Measurements from ENCODE around the gene RHOH.

Gene RHOH

GRCh38 chr4:40262861-40263260 lies 66.0 kb downstream of the RHOH start:
- Histone ChIP-seq H3K27ac (ENCODE audit: low read length) (no peak overlapping the region), H3K36me3 (ENCODE audit: control insufficient read depth, insufficient read depth, low read length) (no peaks in the 10 kb centered on the region), H3K27me3 (ENCODE audit: control insufficient read depth, insufficient read depth, low read length) (no peaks in the 10 kb centered on the region), H3K4me1 (ENCODE audit: control insufficient read depth, insufficient read depth, low read length) (0 out of 2 replicates have a peak, but pooled peaks cover 2% of the 10 kb centered on the region), H3K4me3 (ENCODE audit: low read length) (no peak overlapping the region), H3K9me3 (ENCODE audit: control insufficient read depth, insufficient read depth, low read length) (no peaks in the 10 kb centered on the region)
- WGBS (ENCODE audit: insufficient coverage, insufficient read length) = no CpG with 5 or more reads among the region's 2 CpGs
- no peak for DNase-seq (ENCODE audit: low read depth, low spot score)

GRCh38 chr4:40264497-40264896 lies 67.7 kb downstream of the RHOH start:
- DNase-seq (ENCODE audit: low read depth, low spot score) = no peak
- WGBS (ENCODE audit: insufficient coverage, insufficient read length) = no CpG with 5 or more reads among the region's 6 CpGs
- H3K27me3 ChIP-seq (ENCODE audit: control insufficient read depth, insufficient read depth, low read length) = no peaks in the 10 kb centered on the region
- no peaks in the 10 kb centered on the region for H3K9me3 ChIP-seq (ENCODE audit: control insufficient read depth, insufficient read depth, low read length)
- H3K4me1 ChIP-seq (ENCODE audit: control insufficient read depth, insufficient read depth, low read length) = 0 out of 2 replicates have a peak, but pooled peaks cover 2% of the 10 kb centered on the region
- H3K27ac ChIP-seq (ENCODE audit: low read length) = no peak overlapping the region
- no peaks in the 10 kb centered on the region for H3K36me3 ChIP-seq (ENCODE audit: control insufficient read depth, insufficient read depth, low read length)
- H3K4me3 ChIP-seq (ENCODE audit: low read length) = no peak overlapping the region

- no peak for DNase-seq (ENCODE audit: low read depth, low spot score)
- Histone ChIP-seq H3K27ac (ENCODE audit: low read length) (no peak overlapping the region), H3K36me3 (ENCODE audit: control insufficient read depth, insufficient read depth, low read length) (no peaks in the 10 kb centered on the region), H3K9me3 (ENCODE audit: control insufficient read depth, insufficient read depth, low read length) (no peaks in the 10 kb centered on the region), H3K4me1 (ENCODE audit: control insufficient read depth, insufficient read depth, low read length) (0 out of 2 replicates have a peak, but pooled peaks cover 2% of the 10 kb centered on the region), H3K27me3 (ENCODE audit: control insufficient read depth, insufficient read depth, low read length) (no peaks in the 10 kb centered on the region), H3K4me3 (ENCODE audit: low read length) (no peak overlapping the region)
- no CpG with 5 or more reads among the region's 15 CpGs for WGBS (ENCODE audit: insufficient coverage, insufficient read length)
These were observed 68.4 kb downstream of the RHOH start for GRCh38 chr4:40264995-40265909.

- no peaks in the 10 kb centered on the region for H3K27me3 ChIP-seq (ENCODE audit: control insufficient read depth, insufficient read depth, low read length)
- H3K4me3 ChIP-seq (ENCODE audit: low read length) = no peak overlapping the region
- H3K4me1 ChIP-seq (ENCODE audit: control insufficient read depth, insufficient read depth, low read length) = 0 out of 2 replicates have a peak, but pooled peaks cover 2% of the 10 kb centered on the region
- no peak overlapping the region for H3K27ac ChIP-seq (ENCODE audit: low read length)
- H3K36me3 ChIP-seq (ENCODE audit: control insufficient read depth, insufficient read depth, low read length) = no peaks in the 10 kb centered on the region
- H3K9me3 ChIP-seq (ENCODE audit: control insufficient read depth, insufficient read depth, low read length) = no peaks in the 10 kb centered on the region
- DNase-seq (ENCODE audit: low read depth, low spot score) = no peak
- no CpG with 5 or more reads among the region's 4 CpGs for WGBS (ENCODE audit: insufficient coverage, insufficient read length)
These were observed 69.1 kb downstream of the RHOH start for GRCh38 chr4:40265910-40266274.

GRCh38 chr4:40269133-40269532 lies 72.3 kb downstream of the RHOH start:
- WGBS (ENCODE audit: insufficient coverage, insufficient read length) = no CpG with 5 or more reads among the region's 1 CpG
- no peak for DNase-seq (ENCODE audit: low read depth, low spot score)

GRCh38 chr4:40270609-40271008 lies 73.8 kb downstream of the RHOH start:
- H3K9me3 ChIP-seq (ENCODE audit: control insufficient read depth, insufficient read depth, low read length) = no peaks in the 10 kb centered on the region
- H3K4me1 ChIP-seq (ENCODE audit: control insufficient read depth, insufficient read depth, low read length) = no peaks in the 10 kb centered on the region
- H3K4me3 ChIP-seq (ENCODE audit: low read length) = no peak overlapping the region
- DNase-seq (ENCODE audit: low read depth, low spot score) = no peak
- WGBS (ENCODE audit: insufficient coverage, insufficient read length) = no CpG with 5 or more reads among the region's 12 CpGs
- no peaks in the 10 kb centered on the region for H3K36me3 ChIP-seq (ENCODE audit: control insufficient read depth, insufficient read depth, low read length)
- no peaks in the 10 kb centered on the region for H3K27me3 ChIP-seq (ENCODE audit: control insufficient read depth, insufficient read depth, low read length)
- H3K27ac ChIP-seq (ENCODE audit: low read length) = no peak overlapping the region

More at GRCh38 chr4:40269133-40269532, 72.3 kb downstream of the RHOH start:
- Histone ChIP-seq H3K9me3 (ENCODE audit: control insufficient read depth, insufficient read depth, low read length) (no peaks in the 10 kb centered on the region), H3K27me3 (ENCODE audit: control insufficient read depth, insufficient read depth, low read length) (no peaks in the 10 kb centered on the region), H3K36me3 (ENCODE audit: control insufficient read depth, insufficient read depth, low read length) (no peaks in the 10 kb centered on the region), H3K4me1 (ENCODE audit: control insufficient read depth, insufficient read depth, low read length) (no peaks in the 10 kb centered on the region), H3K27ac (ENCODE audit: low read length) (no peak overlapping the region), H3K4me3 (ENCODE audit: low read length) (no peak overlapping the region)

GRCh38 chr4:40275065-40275730 lies 78.4 kb downstream of the RHOH start:
- WGBS (ENCODE audit: insufficient coverage, insufficient read length) = no CpG with 5 or more reads among the region's 3 CpGs
- DNase-seq (ENCODE audit: low read depth, low spot score) = no peak
- Histone ChIP-seq H3K27me3 (ENCODE audit: control insufficient read depth, insufficient read depth, low read length) (no peaks in the 10 kb centered on the region), H3K36me3 (ENCODE audit: control insufficient read depth, insufficient read depth, low read length) (no peaks in the 10 kb centered on the region), H3K4me3 (ENCODE audit: low read length) (no peak overlapping the region), H3K9me3 (ENCODE audit: control insufficient read depth, insufficient read depth, low read length) (no peaks in the 10 kb centered on the region), H3K27ac (ENCODE audit: low read length) (no peak overlapping the region), H3K4me1 (ENCODE audit: control insufficient read depth, insufficient read depth, low read length) (no peaks in the 10 kb centered on the region)

GRCh38 chr4:40276546-40276945 lies 79.7 kb downstream of the RHOH start:
- no peaks in the 10 kb centered on the region for H3K27me3 ChIP-seq (ENCODE audit: control insufficient read depth, insufficient read depth, low read length)

GRCh38 chr4:40280586-40280985 lies 83.8 kb downstream of the RHOH start:
- no peak for DNase-seq (ENCODE audit: low read depth, low spot score)
- Histone ChIP-seq H3K4me3 (ENCODE audit: low read length) (no peak overlapping the region), H3K27ac (ENCODE audit: low read length) (no peak overlapping the region), H3K27me3 (ENCODE audit: control insufficient read depth, insufficient read depth, low read length) (no peaks in the 10 kb centered on the region), H3K36me3 (ENCODE audit: control insufficient read depth, insufficient read depth, low read length) (no peaks in the 10 kb centered on the region), H3K4me1 (ENCODE audit: control insufficient read depth, insufficient read depth, low read length) (no peaks in the 10 kb centered on the region), H3K9me3 (ENCODE audit: control insufficient read depth, insufficient read depth, low read length) (no peaks in the 10 kb centered on the region)
- no CpG with 5 or more reads among the region's 2 CpGs for WGBS (ENCODE audit: insufficient coverage, insufficient read length)

More at GRCh38 chr4:40276546-40276945, 79.7 kb downstream of the RHOH start:
- Histone ChIP-seq H3K36me3 (ENCODE audit: control insufficient read depth, insufficient read depth, low read length) (no peaks in the 10 kb centered on the region), H3K4me3 (ENCODE audit: low read length) (no peak overlapping the region), H3K9me3 (ENCODE audit: control insufficient read depth, insufficient read depth, low read length) (no peaks in the 10 kb centered on the region), H3K4me1 (ENCODE audit: control insufficient read depth, insufficient read depth, low read length) (no peaks in the 10 kb centered on the region), H3K27ac (ENCODE audit: low read length) (no peak overlapping the region)
- no CpG with 5 or more reads among the region's 4 CpGs for WGBS (ENCODE audit: insufficient coverage, insufficient read length)
- DNase-seq (ENCODE audit: low read depth, low spot score) = no peak

GRCh38 chr4:40281099-40281498 lies 84.3 kb downstream of the RHOH start:
- no peaks in the 10 kb centered on the region for H3K4me1 ChIP-seq (ENCODE audit: control insufficient read depth, insufficient read depth, low read length)
- H3K9me3 ChIP-seq (ENCODE audit: control insufficient read depth, insufficient read depth, low read length) = no peaks in the 10 kb centered on the region
- no peak overlapping the region for H3K4me3 ChIP-seq (ENCODE audit: low read length)
- no peak overlapping the region for H3K27ac ChIP-seq (ENCODE audit: low read length)
- no CpG with 5 or more reads among the region's 3 CpGs for WGBS (ENCODE audit: insufficient coverage, insufficient read length)
- DNase-seq (ENCODE audit: low read depth, low spot score) = no peak
- no peaks in the 10 kb centered on the region for H3K36me3 ChIP-seq (ENCODE audit: control insufficient read depth, insufficient read depth, low read length)
- H3K27me3 ChIP-seq (ENCODE audit: control insufficient read depth, insufficient read depth, low read length) = no peaks in the 10 kb centered on the region

Measured in iPS DF 6.9 (cell line).